Memory B cell (primary cell): ENCODE data around the gene CGREF1.

Source experiments
- ATAC-seq: fragments of 150-1000 bp; cut with Tn5 transposase; 2 replicates; pipeline ENCODE4 v1.10.0; 2021; ENCODE audit warnings: low read depth, mild to moderate bottlenecking, moderate library complexity
- DNase-seq, 2 donors: peaks; one replicate each; pipeline ENCODE4 v3.0.0; 2022; ENCODE audit warnings: low spot score in 2 of 2
- H3K27ac Mint-ChIP-seq: one replicate; pipeline ENCODE4 v1.8.0; 2022; ENCODE audit warnings: mild to moderate bottlenecking, moderate library complexity, mixed read lengths
- H3K27me3 Mint-ChIP-seq: one replicate; pipeline ENCODE4 v1.8.0; 2022; ENCODE audit warnings: mixed read lengths
- H3K36me3 Mint-ChIP-seq: one replicate; pipeline ENCODE4 v1.8.0; 2022; ENCODE audit warnings: mild to moderate bottlenecking, mixed read lengths
- H3K4me1 Mint-ChIP-seq: one replicate; pipeline ENCODE4 v1.8.0; 2022; ENCODE audit warnings: mixed read lengths
- H3K4me3 Mint-ChIP-seq: one replicate; pipeline ENCODE4 v1.8.0; 2022; ENCODE audit warnings: mild to moderate bottlenecking, moderate library complexity, mixed read lengths
- H3K9me3 Mint-ChIP-seq: one replicate; pipeline ENCODE4 v1.8.0; 2022; ENCODE audit warnings: mixed read lengths

Gene CGREF1, protein sequence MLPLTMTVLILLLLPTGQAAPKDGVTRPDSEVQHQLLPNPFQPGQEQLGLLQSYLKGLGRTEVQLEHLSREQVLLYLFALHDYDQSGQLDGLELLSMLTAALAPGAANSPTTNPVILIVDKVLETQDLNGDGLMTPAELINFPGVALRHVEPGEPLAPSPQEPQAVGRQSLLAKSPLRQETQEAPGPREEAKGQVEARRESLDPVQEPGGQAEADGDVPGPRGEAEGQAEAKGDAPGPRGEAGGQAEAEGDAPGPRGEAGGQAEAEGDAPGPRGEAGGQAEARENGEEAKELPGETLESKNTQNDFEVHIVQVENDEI

DNA sequence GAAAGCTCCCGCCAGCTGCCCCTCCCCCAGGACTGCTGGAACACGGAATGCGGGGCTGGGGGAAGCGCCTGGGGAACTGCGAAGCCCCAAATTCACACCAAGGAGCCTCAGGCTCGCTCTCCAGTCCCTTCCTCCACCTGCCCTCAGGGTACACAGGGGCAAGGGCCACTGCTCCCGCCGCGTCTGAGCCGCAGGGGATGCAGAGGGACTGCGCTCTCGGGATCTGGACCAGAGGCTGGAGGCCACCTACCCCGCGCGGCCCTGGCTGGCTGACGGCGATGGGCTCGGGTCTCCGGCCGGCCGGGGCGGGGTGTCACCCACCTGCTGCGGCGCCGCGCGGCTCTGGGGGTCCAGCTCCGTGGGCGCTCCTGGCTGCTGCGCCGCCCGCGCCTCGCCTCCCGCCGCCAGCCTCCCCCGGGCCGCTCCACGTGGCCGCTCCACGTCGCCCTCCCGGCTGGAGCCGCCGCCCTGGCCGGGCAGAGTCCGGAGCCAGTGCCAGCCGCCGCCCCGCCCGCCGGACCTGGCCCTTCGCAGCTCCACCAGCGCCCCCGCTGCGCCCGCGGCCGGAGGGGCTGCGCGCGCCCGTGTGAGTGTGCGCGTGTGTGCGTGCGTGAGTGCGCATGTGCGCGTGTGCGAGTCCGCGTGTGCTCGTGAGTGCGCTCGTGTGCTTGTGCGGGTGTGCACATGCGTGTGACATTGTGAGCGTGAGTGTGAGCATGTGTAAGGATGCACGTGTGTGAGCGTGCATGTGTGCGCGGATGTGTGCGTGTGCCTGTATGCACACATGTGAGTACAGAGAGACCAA lies at the start of gene CGREF1:
TSS of gene CGREF1 (minus strand) at position 604 of the 805 bp plus-strand sequence. CDS start 14,762 bp downstream, outside the sequence.
- peak; percentile 13 for ATAC-seq
- no peak for DNase-seq
- peak within 1 kb of the TSS; percentile 75 for H3K4me3 Mint-ChIP-seq
- H3K36me3 Mint-ChIP-seq, result no peaks in the 10 kb centered on the region
- H3K27me3 Mint-ChIP-seq, result peaks cover 18% of the 10 kb centered on the region
- H3K27ac Mint-ChIP-seq, result no peak within 1 kb of the TSS
- peaks cover 11% of the 10 kb centered on the region for H3K4me1 Mint-ChIP-seq
- H3K9me3 Mint-ChIP-seq, result no peaks in the 10 kb centered on the region

DNA sequence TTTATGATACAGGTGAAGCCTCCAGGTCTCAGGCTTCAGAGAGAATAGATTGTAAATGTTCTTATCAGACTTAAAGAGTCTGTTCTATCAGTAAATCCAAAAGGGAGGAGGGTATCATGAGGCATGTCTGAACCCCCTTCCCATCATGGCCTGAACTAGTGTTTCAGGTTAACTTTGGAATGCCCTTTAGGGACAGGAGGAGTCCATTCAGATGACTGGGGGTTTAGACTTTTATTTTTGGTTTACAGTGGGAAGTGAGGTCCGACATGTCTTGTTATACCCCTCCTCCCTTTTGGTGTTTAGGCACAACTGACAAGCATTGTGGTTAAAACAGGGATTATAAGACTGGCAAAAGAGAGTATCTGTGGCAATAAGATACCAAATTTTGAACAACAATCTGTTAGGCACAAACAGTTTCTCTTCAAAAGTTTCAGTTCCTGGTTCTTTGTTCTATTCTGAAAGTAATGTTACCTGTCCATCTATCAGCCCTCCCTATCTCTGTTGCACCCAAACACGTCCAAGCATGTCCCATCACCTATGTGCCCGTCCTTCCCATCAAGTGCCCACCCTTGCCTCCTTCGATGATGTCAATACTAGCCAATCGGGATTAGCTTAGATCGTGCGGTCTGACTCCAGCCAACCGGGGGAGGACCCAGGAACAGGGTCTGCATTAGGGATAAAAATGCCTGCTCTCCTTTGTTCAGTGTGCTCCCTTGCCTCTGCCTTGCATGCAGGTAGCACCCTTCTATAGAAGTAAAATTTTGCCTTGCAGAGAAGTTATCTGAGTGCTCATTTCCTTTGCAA lies 46.2 kb upstream of the CGREF1 start:
- DNase-seq (no peak), ATAC-seq (peak; percentile 50)
- H3K27ac Mint-ChIP-seq, result peak overlapping the region; percentile 30
- peaks cover 13% of the 10 kb centered on the region for H3K4me1 Mint-ChIP-seq
- H3K4me3 Mint-ChIP-seq, result no peak overlapping the region
- H3K9me3 Mint-ChIP-seq, result no peaks in the 10 kb centered on the region
- no peaks in the 10 kb centered on the region for H3K36me3 Mint-ChIP-seq
- no peaks in the 10 kb centered on the region for H3K27me3 Mint-ChIP-seq

DNA sequence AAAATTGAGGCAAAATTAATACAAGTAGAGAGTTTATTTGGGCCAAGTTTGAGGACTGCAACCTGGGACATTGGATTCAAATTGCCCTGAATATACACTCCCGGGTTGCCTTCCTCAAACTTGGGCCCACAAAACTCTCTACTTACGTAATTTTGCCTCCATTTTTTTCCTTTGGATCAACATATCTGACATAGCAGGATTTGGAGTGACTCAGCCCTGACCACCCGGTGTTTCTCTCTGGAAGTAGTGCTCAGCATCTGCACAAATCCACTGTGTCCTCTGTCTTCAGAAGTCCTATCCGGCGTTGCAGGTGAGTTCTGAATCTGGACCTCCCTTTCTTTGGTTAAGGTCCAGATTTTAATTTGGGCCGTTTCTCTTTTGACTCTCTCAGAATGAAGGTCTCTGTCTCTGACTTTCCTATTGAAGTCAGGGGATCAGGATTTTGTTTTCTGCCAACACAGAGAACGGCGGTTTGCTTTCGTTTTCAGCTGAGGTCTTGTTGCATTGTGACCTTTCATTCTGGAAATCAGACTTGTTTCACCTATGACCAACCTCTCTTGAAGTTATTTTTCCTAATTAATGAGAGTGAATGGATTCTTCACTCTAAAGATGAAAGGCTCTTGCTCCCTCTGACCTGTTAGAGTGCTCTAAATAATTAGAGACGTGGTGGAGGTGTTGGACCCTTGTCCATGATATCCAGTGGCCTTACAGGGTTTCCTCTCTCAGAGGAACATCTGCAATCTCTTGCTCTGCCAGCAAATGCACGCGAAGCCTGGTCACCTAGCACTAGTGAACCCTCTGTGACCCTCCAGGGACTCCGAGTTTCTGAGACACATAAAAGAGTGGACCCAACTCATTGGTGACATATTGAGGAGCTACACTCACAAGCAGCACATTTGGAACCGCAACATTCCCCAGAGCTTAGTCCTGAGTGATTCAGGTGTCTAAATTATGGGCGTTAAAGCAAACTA lies 43.5 kb upstream of the CGREF1 start:
- Mint-ChIP-seq H3K4me3 (no peak overlapping the region), H3K9me3 (no peaks in the 10 kb centered on the region), H3K36me3 (no peaks in the 10 kb centered on the region), H3K27me3 (peaks cover 4% of the 10 kb centered on the region), H3K4me1 (peaks cover 13% of the 10 kb centered on the region), H3K27ac (no peak overlapping the region)
- no peak for DNase-seq
- no peak for ATAC-seq

DNA sequence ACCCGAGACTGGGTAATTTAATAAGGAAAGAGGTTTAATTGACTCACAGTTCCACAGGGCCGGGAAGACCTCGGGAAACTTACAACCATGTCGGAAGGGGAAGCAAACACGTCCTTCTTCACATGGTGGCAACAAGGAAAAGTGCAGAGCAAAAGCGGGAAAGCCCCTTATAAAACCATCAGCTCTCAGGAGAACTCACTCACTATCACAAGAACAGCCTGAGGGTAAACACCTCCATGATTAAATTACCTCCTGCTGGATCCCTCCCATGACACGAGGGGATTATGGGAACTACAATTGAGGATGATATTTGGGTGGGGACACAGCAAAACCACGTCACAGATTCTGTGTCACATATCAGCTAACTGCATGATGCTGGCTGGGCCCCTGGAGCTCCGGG lies 41.3 kb upstream of the CGREF1 start:
- Mint-ChIP-seq H3K36me3 (no peaks in the 10 kb centered on the region), H3K27ac (no peak overlapping the region), H3K4me3 (no peak overlapping the region), H3K4me1 (peaks cover 10% of the 10 kb centered on the region), H3K27me3 (peaks cover 4% of the 10 kb centered on the region), H3K9me3 (no peaks in the 10 kb centered on the region)
- no peak for DNase-seq
- ATAC-seq, result no peak

DNA sequence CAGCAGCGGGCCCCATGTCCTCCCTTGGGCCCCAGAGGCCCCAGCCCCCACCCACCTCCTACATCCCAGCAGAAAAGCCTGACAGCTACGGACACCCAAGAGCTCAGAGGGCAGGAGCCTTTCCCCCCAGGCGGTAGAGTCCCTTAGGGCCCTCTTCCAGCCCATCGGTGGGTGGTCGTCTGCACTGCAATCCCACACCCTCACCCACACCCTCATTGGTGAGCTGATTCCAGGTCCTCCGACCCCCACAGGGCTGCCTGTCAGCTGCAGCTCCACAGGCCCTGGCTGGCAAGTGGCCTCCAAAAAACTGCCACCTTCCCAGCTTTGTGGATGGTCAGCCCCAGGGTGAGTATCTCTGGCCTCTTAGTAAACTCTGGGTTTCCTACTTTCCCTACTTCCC lies 40.3 kb upstream of the CGREF1 start:
- Mint-ChIP-seq H3K36me3 (no peaks in the 10 kb centered on the region), H3K4me3 (no peak overlapping the region), H3K27ac (no peak overlapping the region), H3K27me3 (peaks cover 5% of the 10 kb centered on the region), H3K9me3 (no peaks in the 10 kb centered on the region), H3K4me1 (peaks cover 4% of the 10 kb centered on the region)
- ATAC-seq, result no peak
- DNase-seq, result no peak

DNA sequence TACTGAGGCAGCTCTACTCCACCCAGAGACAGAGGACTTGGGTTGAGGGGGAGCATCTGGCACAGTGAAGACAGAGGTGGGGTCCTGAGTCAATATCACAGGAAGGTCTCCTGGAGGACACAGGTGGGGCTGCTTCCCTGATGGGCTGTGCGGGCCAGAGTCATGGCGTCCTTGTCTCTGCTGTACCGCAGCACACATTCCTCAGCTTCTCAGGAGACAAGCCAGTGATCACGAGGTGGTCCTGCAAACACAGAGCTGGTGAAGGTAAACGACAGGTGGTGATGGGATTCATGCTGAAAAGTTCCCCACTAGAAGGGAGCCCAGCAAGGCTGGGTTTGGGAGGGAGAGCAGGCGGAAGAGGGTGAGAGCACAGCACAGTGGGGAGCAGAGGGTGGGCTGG lies 39.5 kb upstream of the CGREF1 start:
- Mint-ChIP-seq H3K36me3 (no peaks in the 10 kb centered on the region), H3K27me3 (peaks cover 7% of the 10 kb centered on the region), H3K9me3 (no peaks in the 10 kb centered on the region), H3K27ac (no peak overlapping the region), H3K4me3 (no peak overlapping the region), H3K4me1 (peaks cover 2% of the 10 kb centered on the region)
- ATAC-seq, result no peak
- no peak for DNase-seq

DNA sequence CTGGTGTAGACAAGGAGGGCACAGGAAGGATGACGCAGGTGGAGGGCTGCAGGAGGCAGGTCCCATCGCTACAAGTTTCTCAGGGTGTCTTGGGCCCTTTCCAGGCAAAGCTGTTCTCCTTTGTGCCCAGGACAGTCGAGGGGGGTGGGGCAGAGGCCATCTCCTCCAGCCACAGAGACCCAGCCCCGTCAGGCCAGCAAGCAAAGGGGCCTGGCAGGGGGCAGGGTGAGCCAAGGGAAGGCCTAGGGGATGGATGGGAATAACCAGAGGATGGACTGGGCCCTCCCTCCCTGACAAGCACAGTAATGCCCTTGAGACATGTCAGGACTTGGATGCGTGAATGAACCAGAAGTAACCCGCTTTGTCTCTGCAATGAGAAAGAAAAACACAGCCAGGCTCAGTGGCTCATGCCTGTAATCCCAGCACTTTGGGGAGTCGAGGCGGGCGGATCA lies 36.2 kb upstream of the CGREF1 start:
- H3K36me3 Mint-ChIP-seq, result no peaks in the 10 kb centered on the region
- H3K9me3 Mint-ChIP-seq, result no peaks in the 10 kb centered on the region

DNA sequence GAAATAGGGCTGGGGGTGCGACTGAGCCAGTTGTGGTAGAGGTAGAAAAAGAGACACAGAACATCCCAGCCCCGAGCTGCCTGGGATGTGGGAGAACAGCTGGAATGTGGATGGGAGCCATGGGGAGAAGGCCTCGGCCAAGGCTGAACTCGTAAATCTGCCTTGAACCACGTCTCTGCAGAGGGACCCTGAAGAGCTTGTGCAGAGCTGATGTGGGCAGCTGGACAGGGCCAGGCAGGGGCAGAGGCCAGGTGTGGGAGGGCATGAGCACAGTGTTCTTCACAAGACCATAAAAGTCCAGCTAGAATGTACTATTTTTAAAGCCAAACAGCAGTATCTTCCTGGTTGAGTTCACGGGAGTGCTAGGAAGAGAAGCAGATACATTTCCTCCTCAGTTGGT lies 35.6 kb upstream of the CGREF1 start:
- Mint-ChIP-seq H3K9me3 (no peaks in the 10 kb centered on the region), H3K27me3 (peaks cover 7% of the 10 kb centered on the region), H3K4me3 (no peak overlapping the region), H3K27ac (no peak overlapping the region), H3K36me3 (no peaks in the 10 kb centered on the region), H3K4me1 (no peaks in the 10 kb centered on the region)
- DNase-seq (no peak), ATAC-seq (no peak)

More for the DNA sequence above, 36.2 kb upstream of the CGREF1 start:
- H3K4me1 Mint-ChIP-seq, result no peaks in the 10 kb centered on the region
- H3K4me3 Mint-ChIP-seq, result no peak overlapping the region
- ATAC-seq (no peak), DNase-seq (no peak)
- H3K27me3 Mint-ChIP-seq, result peaks cover 7% of the 10 kb centered on the region
- no peak overlapping the region for H3K27ac Mint-ChIP-seq

DNA sequence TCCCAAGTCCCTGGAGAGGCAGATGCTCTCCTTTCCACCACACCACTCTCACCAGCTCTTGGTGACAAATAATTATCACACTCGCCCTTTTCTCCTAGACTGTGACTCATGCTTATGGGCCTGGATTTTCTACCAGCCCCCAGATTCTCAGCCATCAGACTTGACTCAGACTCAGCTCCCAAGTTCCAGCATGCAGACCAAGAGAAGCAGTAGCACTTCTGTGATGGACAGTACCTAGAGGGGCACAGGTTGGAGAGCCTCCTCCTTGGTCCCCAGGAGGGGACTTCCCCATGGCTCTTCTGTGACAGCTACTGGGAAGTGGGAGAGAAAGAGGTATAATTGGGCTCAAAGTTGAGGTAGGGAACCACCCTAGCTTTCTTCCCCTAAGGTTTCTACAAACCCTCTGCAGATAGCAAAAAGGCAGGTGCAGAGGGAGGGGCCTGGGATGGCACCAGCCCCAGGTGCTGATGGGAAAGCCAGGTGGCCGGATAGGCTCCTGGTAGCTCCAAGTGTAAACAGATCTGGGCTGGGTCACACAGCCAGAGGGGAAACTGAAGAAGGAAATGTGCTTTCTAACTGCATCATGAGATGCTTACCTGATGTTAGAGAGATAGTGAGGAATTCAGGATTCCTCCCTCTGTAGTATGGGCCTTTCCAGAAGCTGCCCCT lies 34.0 kb upstream of the CGREF1 start:
- Mint-ChIP-seq H3K9me3 (no peaks in the 10 kb centered on the region), H3K27me3 (peaks cover 7% of the 10 kb centered on the region), H3K4me3 (no peak overlapping the region), H3K27ac (no peak overlapping the region), H3K4me1 (no peaks in the 10 kb centered on the region), H3K36me3 (no peaks in the 10 kb centered on the region)
- DNase-seq (no peak), ATAC-seq (no peak)

DNA sequence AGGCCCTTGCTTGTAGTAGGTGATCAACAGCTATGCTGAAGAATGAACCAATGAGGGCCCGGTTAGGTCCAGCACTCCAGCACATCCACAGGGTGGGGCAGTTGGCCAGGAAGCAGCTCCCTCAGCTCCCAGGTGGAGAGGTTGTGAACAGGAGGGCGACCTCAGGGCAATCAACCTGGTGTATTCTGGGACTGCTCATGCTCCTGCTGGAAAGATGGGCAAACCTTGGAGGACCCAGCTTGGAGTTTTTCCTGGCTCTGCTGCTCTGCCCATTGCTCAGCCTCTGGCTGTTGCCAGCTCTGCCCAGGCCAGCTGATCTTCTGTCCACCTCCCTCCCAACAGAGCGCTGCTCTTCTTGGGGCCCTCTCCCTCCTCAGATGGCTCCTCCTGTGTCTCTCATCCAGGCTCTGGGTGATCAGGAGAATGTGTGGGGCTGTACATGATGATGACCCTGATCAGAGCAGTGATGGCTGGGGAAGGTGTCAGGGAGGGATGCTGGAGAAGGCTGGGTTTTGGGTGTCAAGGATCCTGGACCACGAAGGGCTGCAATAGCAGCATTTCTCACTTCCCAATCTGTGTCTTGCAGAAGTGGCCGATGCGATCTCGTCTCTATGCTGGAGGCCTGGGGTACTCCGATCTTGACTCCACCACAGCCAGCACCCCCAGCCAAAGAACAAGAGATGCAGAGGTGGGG lies 33.3 kb upstream of the CGREF1 start:
- no peak overlapping the region for H3K4me3 Mint-ChIP-seq
- DNase-seq, result no peak
- no peaks in the 10 kb centered on the region for H3K9me3 Mint-ChIP-seq
- no peak for ATAC-seq
- H3K27ac Mint-ChIP-seq, result no peak overlapping the region
- no peaks in the 10 kb centered on the region for H3K4me1 Mint-ChIP-seq
- H3K27me3 Mint-ChIP-seq, result peaks cover 9% of the 10 kb centered on the region
- H3K36me3 Mint-ChIP-seq, result peaks cover 2% of the 10 kb centered on the region

DNA sequence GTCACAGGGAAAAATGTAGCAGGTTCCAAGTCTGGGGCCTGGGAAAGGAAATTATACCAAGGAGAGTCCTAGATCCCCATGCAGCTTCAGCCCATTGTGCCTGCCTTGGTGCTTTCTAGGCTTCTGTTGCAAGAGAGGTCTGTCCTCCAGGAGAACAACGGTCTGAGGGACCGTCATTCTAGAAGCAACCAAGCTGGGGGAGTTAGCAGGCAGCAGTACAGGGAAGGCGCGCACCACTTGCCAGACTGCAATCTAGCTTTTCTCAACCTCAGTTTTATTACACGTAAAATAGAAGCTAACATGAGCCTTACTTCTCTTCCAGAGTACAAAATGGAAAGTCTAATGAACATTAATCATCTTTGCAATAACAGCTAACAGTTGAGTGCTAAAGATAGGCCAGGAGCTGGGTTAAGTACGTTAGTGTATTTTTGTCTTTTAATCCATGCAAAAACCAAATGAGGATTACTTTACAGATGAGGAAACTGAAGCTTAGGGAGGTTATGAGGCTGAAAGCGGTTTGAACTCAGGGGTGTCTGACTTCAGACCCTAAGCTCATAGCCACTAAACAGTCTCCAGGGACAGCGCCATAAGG lies 31.8 kb upstream of the CGREF1 start:
- Mint-ChIP-seq H3K9me3 (no peaks in the 10 kb centered on the region), H3K36me3 (peaks cover 2% of the 10 kb centered on the region), H3K27me3 (peaks cover 11% of the 10 kb centered on the region), H3K4me1 (peaks cover 2% of the 10 kb centered on the region), H3K4me3 (no peak overlapping the region), H3K27ac (no peak overlapping the region)
- ATAC-seq (no peak), DNase-seq (no peak)
